HG02981 (cell line): ENCODE results near the gene TMEM63B.
"Not testable (repeated sequence)": the region's sequence is repeated elsewhere in the genome, so short reads cannot be mapped to it uniquely, and the experiment has no call there.

ENCODE experiments used
- ATAC-seq: cut with Tn5 transposase; IDR thresholded peaks from one replicate; pipeline ENCODE4 v1.9.1; 2021; ENCODE audit warnings: mild to moderate bottlenecking, moderate library complexity; ENCODE audit not compliant: unreplicated experiment

The TMEM63B gene

GRCh38 chr6:44142835-44143234 lies 15.5 kb downstream of the TMEM63B start:
- no peak for ATAC-seq

- ATAC-seq, result no peak
These were observed 16.4 kb downstream of the TMEM63B start for GRCh38 chr6:44143731-44144130.

GRCh38 chr6:44144536-44144935 lies 17.2 kb downstream of the TMEM63B start:
- ATAC-seq, result not testable (repeated sequence)

GRCh38 chr6:44145839-44146238 lies 18.5 kb downstream of the TMEM63B start:
- no peak for ATAC-seq

GRCh38 chr6:44146685-44147084 lies 19.3 kb downstream of the TMEM63B start:
- ATAC-seq, result no peak

GRCh38 chr6:44147256-44147655 lies 19.9 kb downstream of the TMEM63B start:
- ATAC-seq, result no peak

- no peak for ATAC-seq
These were observed 21.0 kb downstream of the TMEM63B start for GRCh38 chr6:44148306-44148705.

- ATAC-seq, result no peak
These were observed 22.1 kb downstream of the TMEM63B start for GRCh38 chr6:44149369-44150012.

GRCh38 chr6:44150317-44150917 lies 23.1 kb downstream of the TMEM63B start:
- no peak for ATAC-seq

- peak; percentile 58 for ATAC-seq
These were observed 24.2 kb downstream of the TMEM63B start for GRCh38 chr6:44151348-44152108.

- no peak for ATAC-seq
These were observed 24.7 kb downstream of the TMEM63B start for GRCh38 chr6:44152109-44152461.

- no peak for ATAC-seq
These were observed 25.2 kb downstream of the TMEM63B start for GRCh38 chr6:44152533-44152932.

- ATAC-seq, result no peak
These were observed 26.7 kb downstream of the TMEM63B start for GRCh38 chr6:44154067-44154466.

GRCh38 chr6:44156494-44157151 lies 29.3 kb downstream of the TMEM63B start:
- ATAC-seq, result no peak

GRCh38 chr6:44157152-44157521 lies 29.8 kb downstream of the TMEM63B start:
- no peak for ATAC-seq

GRCh38 chr6:44158770-44159228 lies 31.4 kb downstream of the TMEM63B start, which contains the start of gene CAPN11:
TSS of gene CAPN11 (plus strand) at chr6:44158820. CDS start at chr6:44158849, 29 bp downstream.
- ATAC-seq, result no peak

- ATAC-seq, result no peak
These were observed 34.6 kb downstream of the TMEM63B start for GRCh38 chr6:44161997-44162338.

- ATAC-seq, result no peak
These were observed 35.7 kb downstream of the TMEM63B start for GRCh38 chr6:44162876-44163625.

GRCh38 chr6:44166116-44166515 lies 38.8 kb downstream of the TMEM63B start:
- no peak for ATAC-seq

GRCh38 chr6:44166591-44167184 lies 39.3 kb downstream of the TMEM63B start:
- no peak for ATAC-seq
